DOHH2 (cell line): ENCODE measurements around the gene SLC26A8.

Experiments
- CTCF ChIP-seq: fragments of 200-600 bp; sonication (generic); IDR thresholded peaks from one replicate; pipeline ENCODE4 v1.5.1; 2014; ENCODE audit warnings: antibody characterized with exemption, mild to moderate bottlenecking, low read depth, low read length; ENCODE audit not compliant: poor library complexity, severe bottlenecking
- EZH2phosphoT487 ChIP-seq: fragments of 200-600 bp; sonication (generic); IDR thresholded peaks from 2 replicates; pipeline ENCODE4 v1.6.1; 2017; ENCODE audit warnings: borderline replicate concordance, mild to moderate bottlenecking, antibody characterized with exemption, low read length, moderate library complexity, mixed read lengths

GRCh38 chr6:35916056-35916455 lies 108.4 kb downstream of the SLC26A8 start:
- TF ChIP-seq CTCF (no peak), EZH2phosphoT487 (no peak)
